Mesenchymal stem cell (in vitro differentiated cells and primary cell): ENCODE results near the gene LTB4R2.

Experiments
- DNase-seq: peaks from one replicate; pipeline ENCODE4 v3.0.0-alpha.2; 2013
- H2AFZ ChIP-seq: one replicate; pipeline ENCODE4 v1.6.1; 2013; ENCODE audit warnings: low read depth, mild to moderate bottlenecking, control low read depth, inconsistent platforms, low read length, moderate library complexity
- H2AK5ac ChIP-seq: 2 replicates; pipeline ENCODE4 v1.6.1; 2013; ENCODE audit warnings: low read length, moderate library complexity, mild to moderate bottlenecking, inconsistent platforms; ENCODE audit not compliant: severe bottlenecking
- H2BK120ac ChIP-seq: one replicate; pipeline ENCODE4 v1.6.1; 2013; ENCODE audit warnings: low read depth, mild to moderate bottlenecking, inconsistent platforms, low read length, moderate library complexity
- H2BK12ac ChIP-seq, 2 experiments: one replicate each; pipeline ENCODE4 v1.6.1; 2013; ENCODE audit warnings: inconsistent platforms in 2 of 2, low read length in 2 of 2, mild to moderate bottlenecking in 2 of 2, moderate library complexity in 2 of 2, control low read depth in 1 of 2
- H2BK15ac ChIP-seq: one replicate; pipeline ENCODE4 v1.6.1; 2013; ENCODE audit warnings: mild to moderate bottlenecking, low read depth, inconsistent platforms; ENCODE audit not compliant: poor library complexity, severe bottlenecking
- H2BK5ac ChIP-seq: 2 replicates; pipeline ENCODE4 v1.6.1; 2013; ENCODE audit warnings: low read depth, mild to moderate bottlenecking, low read length, control low read depth, inconsistent platforms; ENCODE audit not compliant: poor library complexity, severe bottlenecking
- H3K14ac ChIP-seq, 2 experiments: one replicate each; pipeline ENCODE4 v1.6.1; 2013; ENCODE audit warnings: inconsistent platforms in 2 of 2, low read length in 2 of 2, control low read depth in 1 of 2, mild to moderate bottlenecking in 1 of 2, moderate library complexity in 1 of 2
- H3K18ac ChIP-seq, 2 experiments: one replicate each; pipeline ENCODE4 v1.6.1; 2013; ENCODE audit warnings: inconsistent platforms in 2 of 2, low read length in 2 of 2, control low read depth in 1 of 2, low read depth in 1 of 2, mild to moderate bottlenecking in 1 of 2
- H3K23ac ChIP-seq, 2 experiments: one replicate each; pipeline ENCODE4 v1.6.1; 2013; ENCODE audit warnings: inconsistent platforms in 2 of 2, low read length in 2 of 2, mild to moderate bottlenecking in 2 of 2, moderate library complexity in 2 of 2, control low read depth in 1 of 2
- H3K27ac ChIP-seq: 2 replicates; pipeline ENCODE4 v1.5.1; 2013; ENCODE audit warnings: mild to moderate bottlenecking, moderate library complexity, low read length, control low read depth, inconsistent platforms; ENCODE audit not compliant: poor library complexity, severe bottlenecking
- H3K27me3 ChIP-seq, 2 experiments: 2 replicates each; pipeline versions ENCODE4 v1.6.1 to v1.7.0; 2013; ENCODE audit warnings: low read length in 2 of 2, mild to moderate bottlenecking in 2 of 2, moderate library complexity in 2 of 2, control low read depth in 1 of 2, inconsistent platforms in 1 of 2; ENCODE audit not compliant: control insufficient read depth in 1 of 2, insufficient read depth in 1 of 2
- H3K36me3 ChIP-seq, 2 experiments: 2 replicates each; pipeline versions ENCODE4 v1.6.1 to v1.7.0; 2013; ENCODE audit warnings: low read length in 2 of 2, control low read depth in 1 of 2, inconsistent platforms in 1 of 2, low read depth in 1 of 2, mild to moderate bottlenecking in 1 of 2; ENCODE audit not compliant: insufficient read depth in 2 of 2, control insufficient read depth in 1 of 2
- H3K4ac ChIP-seq, 2 experiments: one replicate each; pipeline ENCODE4 v1.6.1; 2013; ENCODE audit warnings: inconsistent platforms in 2 of 2, low read length in 2 of 2, mild to moderate bottlenecking in 2 of 2, moderate library complexity in 2 of 2, control low read depth in 1 of 2, low read depth in 1 of 2
- H3K4me1 ChIP-seq: 2 replicates; pipeline ENCODE4 v1.6.1; 2013; ENCODE audit warnings: low read depth, low read length, control low read depth; ENCODE audit not compliant: control insufficient read depth, insufficient read depth
- H3K4me2 ChIP-seq: 2 replicates; pipeline ENCODE4 v1.6.1; 2013; ENCODE audit warnings: low read length, mild to moderate bottlenecking, inconsistent platforms; ENCODE audit not compliant: poor library complexity, severe bottlenecking
- H3K4me3 ChIP-seq, 2 experiments: 2 replicates each; pipeline versions ENCODE4 v1.5.1 to v1.7.0; 2013; ENCODE audit warnings: low read length in 2 of 2, mild to moderate bottlenecking in 2 of 2, control low read depth in 1 of 2, low read depth in 1 of 2; ENCODE audit not compliant: insufficient read depth in 1 of 2
- H3K79me1 ChIP-seq: replicated peaks from 2 replicates; pipeline ENCODE4 v1.6.1; 2013; ENCODE audit warnings: mild to moderate bottlenecking, control low read depth, low read length, inconsistent platforms; ENCODE audit not compliant: poor library complexity, severe bottlenecking
- H3K9ac ChIP-seq: 2 replicates; pipeline ENCODE4 v1.7.0; 2013; ENCODE audit warnings: mild to moderate bottlenecking, low read length, moderate library complexity
- H3K9me3 ChIP-seq: 2 replicates; pipeline ENCODE4 v1.7.0; 2013; ENCODE audit warnings: mild to moderate bottlenecking, low read length; ENCODE audit not compliant: control insufficient read depth
- H4K8ac ChIP-seq: one replicate; pipeline ENCODE4 v1.6.1; 2013; ENCODE audit warnings: inconsistent platforms, mild to moderate bottlenecking, low read length, moderate library complexity
- H4K91ac ChIP-seq: one replicate; pipeline ENCODE4 v1.6.1; 2013; ENCODE audit warnings: mild to moderate bottlenecking, low read length, inconsistent platforms
- WGBS: methylation state at CpG from one replicate; pipeline ENCODE4 v1.1.7; 2013; ENCODE audit warnings: mixed read lengths; 5-methylcytosine and 5-hydroxymethylcytosine counted together

The LTB4R2 gene

GRCh38 chr14:24270537-24271133 lies 39.3 kb upstream of the LTB4R2 start:
- Histone ChIP-seq H3K27ac (peak overlapping the region; percentile 90), H3K23ac (no peak overlapping the region), H3K18ac (peak overlapping the region in 1 of 2 experiments; percentile 97), H3K79me1 (peaks cover 33% of the 10 kb centered on the region), H3K36me3 (peaks cover 45 to 48% of the 10 kb centered on the region in 2 experiments), H2BK120ac (no peak overlapping the region), H4K8ac (peak overlapping the region; percentile 88), H3K14ac (no peak overlapping the region), H3K9me3 (no peaks in the 10 kb centered on the region), H2BK5ac (no peak overlapping the region), H3K9ac (peak overlapping the region; percentile 100), H4K91ac (peak overlapping the region; percentile 87), H3K4me3 (peak overlapping the region; percentile 84 to 98), H3K4me1 (peaks cover 9% of the 10 kb centered on the region), H2BK12ac (peak overlapping the region in 1 of 2 experiments; percentile 10), H2AK5ac (no peak overlapping the region), H3K4me2 (peak overlapping the region; percentile 78), H2AFZ (peak overlapping the region; percentile 91), H3K4ac (peak overlapping the region in 1 of 2 experiments; percentile 47), H2BK15ac (peak overlapping the region; percentile 4), H3K27me3 (no peaks in the 10 kb centered on the region)
- DNase-seq, result no peak
- 43% methylated on average over 13 of the region's 13 CpGs for WGBS

GRCh38 chr14:24271134-24271833 lies 38.7 kb upstream of the LTB4R2 start, which contains the start of gene RABGGTA:
TSS of gene RABGGTA (minus strand) at chr14:24271597. CDS start at chr14:24271115, 482 bp downstream.
- Histone ChIP-seq H4K8ac (peak within 1 kb of the TSS; percentile 100), H3K36me3 (peaks cover 40 to 41% of the 10 kb centered on the region in 2 experiments), H3K4me2 (peak within 1 kb of the TSS; percentile 88), H3K9ac (peak within 1 kb of the TSS; percentile 100), H3K9me3 (no peaks in the 10 kb centered on the region), H4K91ac (peak within 1 kb of the TSS; percentile 97), H3K27ac (peak within 1 kb of the TSS; percentile 90), H2BK5ac (peak within 1 kb of the TSS; percentile 89), H3K14ac (peak within 1 kb of the TSS in 1 of 2 experiments; percentile 95), H2AK5ac (no peak within 1 kb of the TSS), H3K4me1 (peaks cover 8% of the 10 kb centered on the region), H2BK15ac (peak within 1 kb of the TSS; percentile 91), H3K18ac (peak within 1 kb of the TSS; percentile 97 to 98), H3K27me3 (no peaks in the 10 kb centered on the region), H2AFZ (peak within 1 kb of the TSS; percentile 91), H2BK12ac (peak within 1 kb of the TSS in 1 of 2 experiments; percentile 10), H3K4ac (peak within 1 kb of the TSS; percentile 89 to 93), H3K79me1 (peaks cover 35% of the 10 kb centered on the region), H3K23ac (peak within 1 kb of the TSS in 1 of 2 experiments; percentile 77), H2BK120ac (peak within 1 kb of the TSS; percentile 97), H3K4me3 (peak within 1 kb of the TSS; percentile 84 to 98)
- DNase-seq, result peak; percentile 85
- 0% methylated on average over 46 of the region's 61 CpGs for WGBS

GRCh38 chr14:24271834-24272263 lies 38.1 kb upstream of the LTB4R2 start:
- Histone ChIP-seq H3K23ac (no peak overlapping the region), H3K4me1 (peaks cover 6% of the 10 kb centered on the region), H3K14ac (no peak overlapping the region), H3K36me3 (peaks cover 34 to 35% of the 10 kb centered on the region in 2 experiments), H3K27ac (no peak overlapping the region), H3K4me2 (peak overlapping the region; percentile 88), H4K91ac (peak overlapping the region; percentile 77), H3K9ac (peak overlapping the region; percentile 100), H3K4me3 (peak overlapping the region; percentile 84 to 98), H4K8ac (peak overlapping the region; percentile 100), H2AK5ac (no peak overlapping the region), H3K18ac (peak overlapping the region in 1 of 2 experiments; percentile 89), H2BK120ac (no peak overlapping the region), H2BK5ac (no peak overlapping the region), H2BK12ac (no peak overlapping the region), H2AFZ (peak overlapping the region; percentile 72), H3K27me3 (no peaks in the 10 kb centered on the region), H2BK15ac (no peak overlapping the region), H3K4ac (peak overlapping the region in 1 of 2 experiments; percentile 22), H3K79me1 (peaks cover 38% of the 10 kb centered on the region), H3K9me3 (no peaks in the 10 kb centered on the region)
- no peak for DNase-seq
- WGBS, result 14% methylated on average over 3 of the region's 3 CpGs

- no peak overlapping the region for H4K8ac ChIP-seq
- no peak overlapping the region for H2BK15ac ChIP-seq
- H2AK5ac ChIP-seq, result no peak overlapping the region
- no peak overlapping the region for H2BK5ac ChIP-seq
- H3K79me1 ChIP-seq, result peaks cover 42% of the 10 kb centered on the region
- DNase-seq, result no peak
- no peak overlapping the region for H2AFZ ChIP-seq
- H2BK12ac ChIP-seq, result no peak overlapping the region
- WGBS, result 97% methylated on average over 2 of the region's 2 CpGs
- no peak overlapping the region for H3K9ac ChIP-seq
- no peaks in the 10 kb centered on the region for H3K27me3 ChIP-seq
- no peak overlapping the region for H3K23ac ChIP-seq
- H3K36me3 ChIP-seq, result peaks cover 28 to 29% of the 10 kb centered on the region in 2 experiments
- H3K4ac ChIP-seq, result no peak overlapping the region
- H3K9me3 ChIP-seq, result no peaks in the 10 kb centered on the region
- H3K4me1 ChIP-seq, result peaks cover 6% of the 10 kb centered on the region
- H3K4me2 ChIP-seq, result no peak overlapping the region
- no peak overlapping the region for H4K91ac ChIP-seq
- no peak overlapping the region for H3K18ac ChIP-seq
- H3K4me3 ChIP-seq, result no peak overlapping the region
- H3K14ac ChIP-seq, result no peak overlapping the region
- H2BK120ac ChIP-seq, result no peak overlapping the region
- H3K27ac ChIP-seq, result no peak overlapping the region
Measured at GRCh38 chr14:24272467-24272866, 37.5 kb upstream of the LTB4R2 start.
